ENCODE data around the gene MINDY2.

DNA sequence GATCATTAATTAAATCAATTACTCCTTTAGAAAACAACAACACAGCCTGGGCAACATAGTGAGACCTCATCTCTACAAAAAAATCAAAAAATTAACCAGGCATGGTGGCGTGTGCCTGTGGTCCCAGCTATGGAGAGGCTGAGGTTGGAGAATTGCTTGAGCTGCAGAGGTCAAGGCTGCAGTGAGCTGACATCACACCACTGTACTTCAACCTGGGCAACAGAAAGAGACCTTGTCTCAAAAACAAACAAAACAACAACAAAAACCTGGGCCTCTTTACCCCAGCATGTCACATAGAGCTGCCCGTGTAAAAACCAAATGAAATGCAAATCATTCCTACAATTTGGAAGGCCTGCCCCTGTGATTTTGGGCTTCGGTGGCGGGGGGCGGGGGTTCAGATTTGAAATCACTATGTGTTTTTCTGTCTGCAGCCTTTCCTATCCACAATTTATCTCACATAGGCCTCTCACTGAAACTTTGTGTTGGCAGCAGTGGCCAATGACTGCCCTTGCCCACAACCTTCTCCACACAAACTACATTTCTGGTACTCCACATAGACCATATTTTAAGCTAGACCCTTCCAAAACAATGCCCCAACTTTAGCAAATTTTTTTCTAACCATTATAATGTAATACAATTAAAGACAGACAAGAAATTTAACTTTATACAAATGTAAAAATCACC is 28.1 kb upstream of the MINDY2 start:
- TF ChIP-seq, protein P1, sequence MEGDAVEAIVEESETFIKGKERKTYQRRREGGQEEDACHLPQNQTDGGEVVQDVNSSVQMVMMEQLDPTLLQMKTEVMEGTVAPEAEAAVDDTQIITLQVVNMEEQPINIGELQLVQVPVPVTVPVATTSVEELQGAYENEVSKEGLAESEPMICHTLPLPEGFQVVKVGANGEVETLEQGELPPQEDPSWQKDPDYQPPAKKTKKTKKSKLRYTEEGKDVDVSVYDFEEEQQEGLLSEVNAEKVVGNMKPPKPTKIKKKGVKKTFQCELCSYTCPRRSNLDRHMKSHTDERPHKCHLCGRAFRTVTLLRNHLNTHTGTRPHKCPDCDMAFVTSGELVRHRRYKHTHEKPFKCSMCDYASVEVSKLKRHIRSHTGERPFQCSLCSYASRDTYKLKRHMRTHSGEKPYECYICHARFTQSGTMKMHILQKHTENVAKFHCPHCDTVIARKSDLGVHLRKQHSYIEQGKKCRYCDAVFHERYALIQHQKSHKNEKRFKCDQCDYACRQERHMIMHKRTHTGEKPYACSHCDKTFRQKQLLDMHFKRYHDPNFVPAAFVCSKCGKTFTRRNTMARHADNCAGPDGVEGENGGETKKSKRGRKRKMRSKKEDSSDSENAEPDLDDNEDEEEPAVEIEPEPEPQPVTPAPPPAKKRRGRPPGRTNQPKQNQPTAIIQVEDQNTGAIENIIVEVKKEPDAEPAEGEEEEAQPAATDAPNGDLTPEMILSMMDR (conservative IDR thresholded peaks at IDR 0.05 in 1 of 2, IDR thresholded peaks at IDR 0.05 in 1 of 2; ENCODE audit: low read depth in 1 of 2, low read length in 2 of 2), result no peak
- no peak for TF ChIP-seq EZH2 (IDR thresholded peaks at IDR 0.05; ENCODE audit: low read length, missing control alignments)

Data from fibroblast of lung (primary cell).